Left lobe of liver (tissue), 2 donors: ENCODE data around the gene LRRC56. TPM values are rescaled to one million over a fixed set of nuclear protein-coding genes. Genes with fewer than 3 reads are reported as not detected.

Source experiments
- ATAC-seq: fragments of 200-7000 bp; cut with Tn5 transposase; one replicate; pipeline ENCODE4 v1.9.1; 2020; ENCODE audit warnings: mild to moderate bottlenecking, moderate library complexity
- DNase-seq: peaks from one replicate; pipeline ENCODE4 v3.0.0-alpha.2; 2020; ENCODE audit warnings: low spot score
- total RNA-seq: library from RNA; stranded (reverse); gene quantifications from one replicate; pipeline ENCODE4 v1.2.1, GENCODE V29; 2021
- donor health status: DM: no; HTN: no; CAD: no; lungs with moderate emphysema.
- donor health status: DM: no; HTN: yes; CAD: no.

The LRRC56 gene
- total RNA-seq, 1 donor from 2014 or later: 0.93 TPM

GRCh38 chr11:556662-557256 lies 19.4 kb downstream of the LRRC56 start:
- no peak for ATAC-seq
- DNase-seq: no peak

GRCh38 chr11:557328-558132 lies 20.2 kb downstream of the LRRC56 start:
- ATAC-seq (no peak), DNase-seq (no peak)

- ATAC-seq (no peak), DNase-seq (no peak)
Measured at GRCh38 chr11:558503-558902, 21.2 kb downstream of the LRRC56 start.

GRCh38 chr11:559020-559620 lies 21.8 kb downstream of the LRRC56 start:
- DNase-seq (no peak), ATAC-seq (no peak)

GRCh38 chr11:559712-560304 lies 22.5 kb downstream of the LRRC56 start:
- DNase-seq (peak; percentile 85), ATAC-seq (peak; percentile 58)

GRCh38 chr11:560305-561147 lies 23.2 kb downstream of the LRRC56 start, which contains the start of the genes LMNTD2 and RASSF7:
TSS of gene LMNTD2 (minus strand) at chr11:560738. CDS start at chr11:560716, 22 bp downstream.
TSS of gene RASSF7 (plus strand) at chr11:560970. CDS start at chr11:561769, 799 bp downstream.
- ATAC-seq: peak; percentile 80
- DNase-seq: peak; percentile 94

- peak; percentile 90 for DNase-seq
- ATAC-seq: peak; percentile 63
Measured at GRCh38 chr11:561148-562003, 24.0 kb downstream of the LRRC56 start.

GRCh38 chr11:562046-562645 lies 24.8 kb downstream of the LRRC56 start:
- no peak for DNase-seq
- ATAC-seq: no peak

GRCh38 chr11:563066-563811 lies 25.9 kb downstream of the LRRC56 start:
- no peak for DNase-seq
- ATAC-seq: no peak

GRCh38 chr11:563812-564578 lies 26.7 kb downstream of the LRRC56 start:
- DNase-seq: no peak

GRCh38 chr11:565921-566509 lies 28.7 kb downstream of the LRRC56 start:
- no peak for ATAC-seq
- DNase-seq: no peak

More at GRCh38 chr11:563812-564578, 26.7 kb downstream of the LRRC56 start:
- ATAC-seq: no peak

GRCh38 chr11:567011-567628 lies 29.8 kb downstream of the LRRC56 start:
- DNase-seq: no peak
- peak; percentile 17 for ATAC-seq

- ATAC-seq: no peak
- no peak for DNase-seq
Measured at GRCh38 chr11:567629-568292, 30.4 kb downstream of the LRRC56 start.

- peak; percentile 79 for ATAC-seq
- peak; percentile 97 for DNase-seq
Measured at GRCh38 chr11:568306-569157, 31.2 kb downstream of the LRRC56 start.

- DNase-seq: peak; percentile 93
- ATAC-seq: peak; percentile 55
Measured at GRCh38 chr11:569158-569885, 32.0 kb downstream of the LRRC56 start.
